ENCODE results near the gene CTIF. TPM values are rescaled to one million over a fixed set of nuclear protein-coding genes. Genes with fewer than 3 reads are reported as not detected.
A peak's percentile ranks its signal among the peaks of the same experiment; 100 is the strongest.
"Not testable (repeated sequence)": the region's sequence is repeated elsewhere in the genome, so short reads cannot be mapped to it uniquely, and the experiment has no call there.

The CTIF gene
- total RNA-seq, 5 donors from 2014 or later (not counting 1 experiment from before 2014, with no cell fraction given), result 3.2 to 6.7 (median 4.7) TPM

- 97% methylated on average over 13 of the region's 14 CpGs for WGBS (ENCODE audit: insufficient coverage)
- Histone ChIP-seq H3K27me3 (replicated peaks in 1 of 2; ENCODE audit: control insufficient read depth in 2 of 2, extremely low read depth in 1 of 2, insufficient read depth in 2 of 2, low read length in 1 of 2) (peaks cover 0 to 14% of the 10 kb centered on the region in 2 experiments), H3K36me3 (ENCODE audit: control insufficient read depth in 2 of 2, extremely low read depth in 1 of 2, insufficient read depth in 1 of 2, low read length in 1 of 2) (no peaks in the 10 kb centered on the region), H3K9me3 (no peaks in the 10 kb centered on the region), H3K4me3 (ENCODE audit: control insufficient read depth in 1 of 2, extremely low read depth in 1 of 2, low read length in 1 of 2) (no peak overlapping the region), H3K27ac (ENCODE audit: low read length) (no peak overlapping the region), H3K4me1 (ENCODE audit: control insufficient read depth in 1 of 2, extremely low read depth in 1 of 2, insufficient read depth in 2 of 2, low read length in 2 of 2) (no peaks in the 10 kb centered on the region)
- ATAC-seq (replicated peaks in 1 of 4) (no peak), DNase-seq (no peak)
- ChIA-PET POLR2A (no interaction called here), CTCF (interaction anchor here in 1 of 2 donors (0.6 kb wide), 1 partner anchor 698 kb away, joined by 3 read pairs; no protein-coding TSS in a partner anchor)
- H3K27ac Mint-ChIP-seq, result no peak overlapping the region
- H3K4me3 Mint-ChIP-seq, result no peak overlapping the region
- no peaks in the 10 kb centered on the region for H3K27me3 Mint-ChIP-seq
- no peaks in the 10 kb centered on the region for H3K4me1 Mint-ChIP-seq
- H3K36me3 Mint-ChIP-seq, result no peaks in the 10 kb centered on the region
- no peaks in the 10 kb centered on the region for H3K9me3 Mint-ChIP-seq
Observed at GRCh38 chr18:48713309-48713708, 174.5 kb downstream of the CTIF start.

- H3K27ac Mint-ChIP-seq, result no peak overlapping the region
- no peaks in the 10 kb centered on the region for H3K9me3 ChIP-seq
- H3K4me3 ChIP-seq (ENCODE audit: control insufficient read depth in 1 of 2, extremely low read depth in 1 of 2, low read length in 1 of 2), result no peak overlapping the region
- H3K4me3 Mint-ChIP-seq, result no peak overlapping the region
- H3K4me1 Mint-ChIP-seq, result no peaks in the 10 kb centered on the region
- ATAC-seq (replicated peaks in 1 of 4) (no peak), DNase-seq (no peak)
- H3K4me1 ChIP-seq (ENCODE audit: control insufficient read depth in 1 of 2, extremely low read depth in 1 of 2, insufficient read depth in 2 of 2, low read length in 2 of 2), result no peaks in the 10 kb centered on the region
- no peaks in the 10 kb centered on the region for H3K36me3 ChIP-seq (ENCODE audit: control insufficient read depth in 2 of 2, extremely low read depth in 1 of 2, insufficient read depth in 1 of 2, low read length in 1 of 2)
- no peaks in the 10 kb centered on the region for H3K36me3 Mint-ChIP-seq
- ChIA-PET CTCF (no interaction called here), POLR2A (interaction anchor here in 1 of 2 donors (0.6 kb wide), 1 partner anchor 298 kb away, joined by 4 read pairs; no protein-coding TSS in a partner anchor)
- H3K27me3 Mint-ChIP-seq, result no peaks in the 10 kb centered on the region
- WGBS (ENCODE audit: insufficient coverage), result 92% methylated on average over 2 of the region's 6 CpGs
- no peaks in the 10 kb centered on the region for H3K9me3 Mint-ChIP-seq
- no peak overlapping the region for H3K27ac ChIP-seq (ENCODE audit: low read length)
- peaks cover 0 to 15% of the 10 kb centered on the region in 2 experiments for H3K27me3 ChIP-seq (replicated peaks in 1 of 2; ENCODE audit: control insufficient read depth in 2 of 2, extremely low read depth in 1 of 2, insufficient read depth in 2 of 2, low read length in 1 of 2)
Observed at GRCh38 chr18:48714873-48715272, 176.0 kb downstream of the CTIF start.

- POLR2A ChIA-PET, result interaction anchor here in 1 of 2 donors (0.6 kb wide), 2 partner anchors 93 to 299 kb away, joined by 3 to 4 read pairs; no protein-coding TSS in a partner anchor
- Histone ChIP-seq H3K4me1 (ENCODE audit: control insufficient read depth in 1 of 2, extremely low read depth in 1 of 2, insufficient read depth in 2 of 2, low read length in 2 of 2) (no peaks in the 10 kb centered on the region), H3K27ac (ENCODE audit: low read length) (no peak overlapping the region), H3K36me3 (ENCODE audit: control insufficient read depth in 2 of 2, extremely low read depth in 1 of 2, insufficient read depth in 1 of 2, low read length in 1 of 2) (no peaks in the 10 kb centered on the region), H3K27me3 (replicated peaks in 1 of 2; ENCODE audit: control insufficient read depth in 2 of 2, extremely low read depth in 1 of 2, insufficient read depth in 2 of 2, low read length in 1 of 2) (peaks cover 0 to 14% of the 10 kb centered on the region in 2 experiments), H3K4me3 (ENCODE audit: control insufficient read depth in 1 of 2, extremely low read depth in 1 of 2, low read length in 1 of 2) (no peak overlapping the region), H3K9me3 (no peaks in the 10 kb centered on the region)
- Mint-ChIP-seq H3K36me3 (no peaks in the 10 kb centered on the region), H3K9me3 (no peaks in the 10 kb centered on the region), H3K4me1 (no peaks in the 10 kb centered on the region), H3K27ac (no peak overlapping the region), H3K27me3 (no peaks in the 10 kb centered on the region), H3K4me3 (no peak overlapping the region)
- DNase-seq (peak in 1 of 35 experiments; percentile 20), ATAC-seq (replicated peaks in 1 of 4) (no peak)
- 86% methylated on average over 10 of the region's 10 CpGs for WGBS (ENCODE audit: insufficient coverage)
- CTCF ChIA-PET, result interaction anchor here in 1 of 2 donors (0.6 kb wide), 1 partner anchor 134 kb away, joined by 9 read pairs; no protein-coding TSS in a partner anchor
Observed at GRCh38 chr18:48715711-48716361, 177.0 kb downstream of the CTIF start.

GRCh38 chr18:48717227-48717626 lies 178.4 kb downstream of the CTIF start:
- H3K4me3 ChIP-seq (ENCODE audit: control insufficient read depth in 1 of 2, extremely low read depth in 1 of 2, low read length in 1 of 2); H3K27ac ChIP-seq (ENCODE audit: low read length); H3K36me3 Mint-ChIP-seq; H3K27ac Mint-ChIP-seq; ATAC-seq (replicated peaks in 1 of 4); H3K9me3 ChIP-seq; H3K4me3 Mint-ChIP-seq; CTCF ChIA-PET; H3K4me1 Mint-ChIP-seq; H3K36me3 ChIP-seq (ENCODE audit: control insufficient read depth in 2 of 2, extremely low read depth in 1 of 2, insufficient read depth in 1 of 2, low read length in 1 of 2); DNase-seq; POLR2A ChIA-PET; H3K4me1 ChIP-seq (ENCODE audit: control insufficient read depth in 1 of 2, extremely low read depth in 1 of 2, insufficient read depth in 2 of 2, low read length in 2 of 2); H3K27me3 Mint-ChIP-seq; H3K9me3 Mint-ChIP-seq: not testable (repeated sequence)
- H3K27me3 ChIP-seq (replicated peaks in 1 of 2; ENCODE audit: control insufficient read depth in 2 of 2, extremely low read depth in 1 of 2, insufficient read depth in 2 of 2, low read length in 1 of 2), result peaks cover 0 to 19% of the 10 kb centered on the region in 2 experiments
- 87% methylated on average over 3 of the region's 9 CpGs for WGBS (ENCODE audit: insufficient coverage)

- Histone ChIP-seq H3K9me3 (no peaks in the 10 kb centered on the region), H3K27ac (ENCODE audit: low read length) (no peak overlapping the region), H3K4me1 (ENCODE audit: control insufficient read depth in 1 of 2, extremely low read depth in 1 of 2, insufficient read depth in 2 of 2, low read length in 2 of 2) (no peaks in the 10 kb centered on the region), H3K27me3 (replicated peaks in 1 of 2; ENCODE audit: control insufficient read depth in 2 of 2, extremely low read depth in 1 of 2, insufficient read depth in 2 of 2, low read length in 1 of 2) (peaks cover 0 to 19% of the 10 kb centered on the region in 2 experiments), H3K4me3 (ENCODE audit: control insufficient read depth in 1 of 2, extremely low read depth in 1 of 2, low read length in 1 of 2) (no peak overlapping the region), H3K36me3 (ENCODE audit: control insufficient read depth in 2 of 2, extremely low read depth in 1 of 2, insufficient read depth in 1 of 2, low read length in 1 of 2) (no peaks in the 10 kb centered on the region)
- Mint-ChIP-seq H3K4me3 (no peak overlapping the region), H3K27ac (no peak overlapping the region), H3K27me3 (no peaks in the 10 kb centered on the region), H3K4me1 (no peaks in the 10 kb centered on the region), H3K9me3 (no peaks in the 10 kb centered on the region), H3K36me3 (no peaks in the 10 kb centered on the region)
- ChIA-PET POLR2A (interaction anchor here in 1 of 2 donors (0.6 kb wide), 1 partner anchor 787 kb away, joined by 5 read pairs; no protein-coding TSS in a partner anchor), CTCF (interaction anchor here in 1 of 2 donors (0.7 kb wide), 1 partner anchor 195 kb away, joined by 3 read pairs; no protein-coding TSS in a partner anchor)
- ATAC-seq (replicated peaks in 1 of 4), result no peak
- WGBS (ENCODE audit: insufficient coverage), result 98% methylated on average over 6 of the region's 10 CpGs
- DNase-seq, result no peak
Observed at GRCh38 chr18:48718251-48718959, 179.6 kb downstream of the CTIF start.

GRCh38 chr18:48719388-48719787 lies 180.6 kb downstream of the CTIF start:
- CTCF ChIA-PET, result no interaction called here
- Histone ChIP-seq H3K4me3 (ENCODE audit: control insufficient read depth in 1 of 2, extremely low read depth in 1 of 2, low read length in 1 of 2) (no peak overlapping the region), H3K27ac (ENCODE audit: low read length) (no peak overlapping the region), H3K9me3 (no peaks in the 10 kb centered on the region), H3K36me3 (ENCODE audit: control insufficient read depth in 2 of 2, extremely low read depth in 1 of 2, insufficient read depth in 1 of 2, low read length in 1 of 2) (no peaks in the 10 kb centered on the region), H3K4me1 (ENCODE audit: control insufficient read depth in 1 of 2, extremely low read depth in 1 of 2, insufficient read depth in 2 of 2, low read length in 2 of 2) (no peaks in the 10 kb centered on the region), H3K27me3 (replicated peaks in 1 of 2; ENCODE audit: control insufficient read depth in 2 of 2, extremely low read depth in 1 of 2, insufficient read depth in 2 of 2, low read length in 1 of 2) (peaks cover 0 to 19% of the 10 kb centered on the region in 2 experiments)
- Mint-ChIP-seq H3K9me3 (no peaks in the 10 kb centered on the region), H3K4me1 (no peaks in the 10 kb centered on the region), H3K27me3 (no peaks in the 10 kb centered on the region), H3K36me3 (no peaks in the 10 kb centered on the region), H3K27ac (no peak overlapping the region), H3K4me3 (no peak overlapping the region)
- DNase-seq (no peak), ATAC-seq (replicated peaks in 1 of 4) (no peak)
- 100% methylated on average over 2 of the region's 4 CpGs for WGBS (ENCODE audit: insufficient coverage)
- POLR2A ChIA-PET, result no interaction called here

All from T-cell (primary cell).